Erythroblast (primary cell): ENCODE data around the gene CADM4.
"Not testable (repeated sequence)": the region's sequence is repeated elsewhere in the genome, so short reads cannot be mapped to it uniquely, and the experiment has no call there.

ENCODE experiments used
- GATA1 ChIP-seq: IDR thresholded peaks from 2 replicates; pipeline ENCODE4 v1.6.1; 2011; ENCODE audit warnings: low read depth, mild to moderate bottlenecking, control low read depth, low read length, moderate library complexity
- POLR2A ChIP-seq: IDR thresholded peaks from 2 replicates; pipeline ENCODE4 v1.6.1; 2011; ENCODE audit warnings: mild to moderate bottlenecking, low read length

DNA sequence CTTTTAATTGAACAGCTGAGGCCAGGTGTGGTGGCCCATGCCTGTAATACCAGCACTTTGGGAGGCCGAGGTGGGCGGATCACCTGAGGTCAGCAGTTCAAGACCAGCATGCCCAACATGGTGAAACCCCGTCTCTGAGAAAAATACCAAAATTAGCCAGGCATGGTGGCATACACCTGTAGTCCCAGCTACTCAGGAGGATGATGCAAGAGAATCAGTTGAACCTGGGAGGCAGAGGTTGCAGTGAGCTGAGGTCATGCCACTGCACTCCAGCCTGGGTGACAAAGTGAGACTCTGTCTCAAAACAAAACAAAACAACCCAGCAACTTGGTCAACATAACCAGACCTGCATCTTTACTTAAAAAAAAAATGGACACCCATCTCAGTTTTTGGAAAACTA, 52.6 kb downstream of the CADM4 start:
- not testable (repeated sequence) for TF ChIP-seq POLR2A, GATA1
